ENCODE results near the gene PIM3.
A peak's percentile ranks its signal among the peaks of the same experiment; 100 is the strongest.

PIM3 gene

GRCh38 chr22:49943771-49944398 lies 16.7 kb upstream of the PIM3 start:
- no peak for DNase-seq

GRCh38 chr22:49944399-49944891 lies 16.1 kb upstream of the PIM3 start:
- DNase-seq: no peak

- peak; percentile 89 for DNase-seq
Observed at GRCh38 chr22:49945042-49945794, 15.4 kb upstream of the PIM3 start.

DNA sequence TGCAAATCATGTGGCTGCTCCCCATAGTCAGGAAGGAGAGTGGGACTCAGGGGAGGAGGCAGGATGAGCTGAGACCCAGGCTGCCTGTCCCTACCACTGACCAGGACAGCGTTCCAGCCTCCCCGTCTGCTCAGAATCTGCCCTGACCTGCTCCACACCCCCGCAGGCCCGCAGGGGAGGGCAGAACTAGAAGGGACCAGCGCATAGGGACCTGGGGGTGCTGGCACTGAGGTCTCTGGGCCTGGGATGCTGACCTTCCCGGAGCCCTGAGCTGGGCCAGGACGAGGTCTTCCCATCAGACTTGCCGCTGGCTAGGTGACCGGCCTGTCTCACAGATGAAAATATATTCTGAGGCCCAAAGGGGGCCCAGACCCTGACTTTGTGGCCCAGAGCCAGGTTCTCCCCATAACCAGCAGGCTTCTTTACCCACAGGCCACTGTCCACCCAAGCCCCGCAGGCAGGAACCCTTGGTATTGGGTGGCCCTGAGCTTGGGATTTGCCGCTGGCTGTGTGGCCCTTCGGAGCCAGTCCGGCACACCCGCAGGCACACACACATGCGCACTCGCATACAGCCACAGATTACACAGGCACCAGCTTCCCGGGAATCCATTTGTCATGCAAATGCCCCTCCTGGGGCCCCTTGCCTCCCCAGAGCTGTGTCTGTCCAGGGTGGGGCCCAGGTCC lies 13.8 kb upstream of the PIM3 start:
- DNase-seq: no peak

DNA sequence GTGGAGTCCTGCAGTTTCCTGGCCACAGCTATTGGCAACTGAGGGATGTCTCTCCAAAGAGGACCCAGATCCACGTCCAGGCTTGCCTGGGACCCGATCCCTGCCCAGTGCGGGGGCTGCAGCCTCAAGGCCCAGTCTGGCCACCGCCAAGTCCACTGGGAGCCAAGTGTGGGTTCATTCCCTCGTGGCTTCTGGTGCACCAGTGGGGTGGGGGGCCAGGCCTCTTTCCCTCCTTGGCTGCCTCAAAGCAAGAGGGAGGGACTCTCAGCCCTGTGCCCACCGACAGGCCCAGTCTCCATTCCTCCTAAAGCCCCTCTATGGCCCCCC lies 13.3 kb upstream of the PIM3 start:
- DNase-seq: no peak

GRCh38 chr22:49948116-49948957 lies 12.2 kb upstream of the PIM3 start:
- DNase-seq: no peak

GRCh38 chr22:49948958-49949913 lies 11.3 kb upstream of the PIM3 start:
- DNase-seq: no peak

- DNase-seq: no peak
Observed at GRCh38 chr22:49949914-49950292, 10.7 kb upstream of the PIM3 start.

GRCh38 chr22:49950396-49950994 lies 10.1 kb upstream of the PIM3 start:
- DNase-seq: no peak

- DNase-seq: no peak
Observed at GRCh38 chr22:49951000-49951677, 9.4 kb upstream of the PIM3 start.

GRCh38 chr22:49951678-49951985 lies 8.9 kb upstream of the PIM3 start:
- DNase-seq: no peak

GRCh38 chr22:49951986-49952896 lies 8.3 kb upstream of the PIM3 start:
- no peak for DNase-seq

DNA sequence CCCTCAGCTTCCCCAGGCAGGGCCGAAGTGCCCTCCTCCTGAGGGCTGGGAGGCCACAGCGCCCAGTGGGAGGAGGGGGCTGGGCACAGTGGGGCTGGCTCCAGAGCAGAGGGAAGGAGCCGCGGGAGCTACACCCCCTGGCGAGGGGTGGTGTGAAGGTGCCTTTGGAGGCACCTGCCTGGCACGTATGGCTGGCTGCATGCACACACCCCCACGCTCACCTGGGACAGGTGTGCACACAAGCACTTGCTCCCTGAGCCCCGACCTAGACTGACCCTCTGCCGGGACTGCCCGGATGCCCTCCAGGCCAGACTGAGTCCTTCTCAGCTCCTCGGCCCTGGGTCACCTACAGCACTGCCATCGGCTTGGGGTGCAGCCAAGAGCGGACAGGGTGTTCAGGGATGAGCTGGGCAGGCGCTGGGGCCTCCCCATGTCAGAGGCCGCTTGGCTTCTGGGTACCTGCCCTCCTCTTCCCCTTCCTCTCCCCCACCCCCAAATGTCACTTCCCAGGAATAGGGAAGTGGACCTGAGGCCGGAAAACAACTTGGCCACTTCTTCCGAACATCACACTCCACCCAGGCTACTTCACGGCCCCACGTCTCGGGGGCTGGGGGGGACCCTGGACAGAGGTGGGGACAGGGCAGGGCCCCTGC lies 7.4 kb upstream of the PIM3 start:
- DNase-seq: no peak

GRCh38 chr22:49953680-49954344 lies 6.8 kb upstream of the PIM3 start:
- no peak for DNase-seq

- no peak for DNase-seq
Observed at GRCh38 chr22:49954354-49954753, 6.2 kb upstream of the PIM3 start.

- no peak for DNase-seq
Observed at GRCh38 chr22:49954991-49955580, 5.5 kb upstream of the PIM3 start.

DNA sequence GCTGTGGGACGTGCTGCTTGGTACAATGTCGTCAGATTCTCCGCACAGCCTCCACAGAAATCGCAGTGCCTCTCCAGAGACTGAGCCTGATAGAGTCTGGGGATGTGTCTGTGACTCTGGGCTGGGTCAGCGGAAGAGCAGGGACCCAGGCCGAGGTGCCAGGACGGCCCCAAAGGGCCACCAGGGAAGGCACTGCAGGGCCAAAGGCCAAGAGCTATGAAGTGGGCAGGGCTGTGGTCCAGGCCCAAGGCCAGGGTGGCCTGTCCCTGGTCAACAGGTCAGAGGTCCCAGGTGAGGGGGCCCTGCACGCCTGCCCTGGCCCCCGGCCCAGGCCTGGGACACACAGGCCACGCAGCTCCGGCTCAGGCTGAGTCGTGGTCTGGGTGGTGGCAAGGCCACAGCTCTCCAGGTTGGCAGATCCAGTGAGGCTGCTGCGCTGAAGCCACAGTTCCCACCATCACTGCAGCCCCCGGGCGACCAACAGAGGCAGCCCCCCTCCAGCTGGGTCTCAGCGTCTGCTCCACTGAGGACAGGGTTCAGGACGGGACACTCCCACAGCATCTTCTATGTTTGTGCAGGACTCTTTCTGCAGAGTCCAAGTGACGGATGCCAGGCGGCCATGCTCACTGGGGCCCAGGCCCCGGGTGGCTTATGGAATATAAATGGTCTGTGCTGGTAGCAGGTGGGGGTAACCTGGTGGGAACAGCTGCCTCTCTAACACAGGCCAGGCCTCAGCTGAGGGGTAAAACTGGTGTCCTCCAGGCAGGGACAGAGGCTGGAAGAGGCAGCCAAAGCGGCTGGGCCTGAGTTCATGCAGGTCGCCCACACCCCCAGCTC lies 4.8 kb upstream of the PIM3 start:
- no peak for DNase-seq

DNA sequence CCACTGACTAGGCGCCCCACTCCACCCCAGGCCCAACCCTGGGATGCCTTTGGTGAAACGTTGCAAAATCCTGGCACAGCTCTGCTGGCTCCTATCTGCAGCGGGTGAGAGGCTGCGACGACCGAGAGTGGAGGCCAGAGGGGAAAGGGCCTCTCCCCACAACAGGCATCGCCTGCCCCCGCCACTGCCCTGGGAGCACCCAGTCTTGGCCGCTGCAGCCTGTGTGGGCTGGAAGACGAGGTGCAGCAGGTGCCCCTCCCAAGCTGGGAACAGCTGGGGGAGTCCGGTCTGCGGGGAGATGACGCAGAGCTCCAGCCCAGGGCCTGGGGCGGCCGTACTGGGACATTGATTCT lies 4.2 kb upstream of the PIM3 start:
- DNase-seq: no peak
